H9 (cell line): ENCODE results near the gene CENPO. TPM values are rescaled to one million over a fixed set of nuclear protein-coding genes. Genes with fewer than 3 reads are reported as not detected.

Experiments used
- DNase-seq: peaks from one replicate; pipeline ENCODE4 v3.0.0-alpha.2; 2017
- H2AFZ ChIP-seq: one replicate; pipeline ENCODE4 v1.6.1; 2013; ENCODE audit warnings: mild to moderate bottlenecking, low read length, control low read depth, moderate library complexity
- H2AK5ac ChIP-seq: 2 replicates; pipeline ENCODE4 v1.6.1; 2013; ENCODE audit warnings: low read length, control low read depth, mixed read lengths; ENCODE audit not compliant: insufficient read length
- H2BK120ac ChIP-seq: one replicate; pipeline ENCODE4 v1.6.1; 2013; ENCODE audit warnings: low read depth, mild to moderate bottlenecking, low read length, control low read depth, inconsistent platforms; ENCODE audit not compliant: poor library complexity, severe bottlenecking
- H2BK12ac ChIP-seq: 2 replicates; pipeline ENCODE4 v1.6.1; 2013; ENCODE audit warnings: low read length, control low read depth, mixed read lengths, low read depth; ENCODE audit not compliant: insufficient read length
- H2BK15ac ChIP-seq: 2 replicates; pipeline ENCODE4 v1.6.1; 2013; ENCODE audit warnings: low read depth, low read length, control low read depth
- H2BK20ac ChIP-seq: one replicate; pipeline ENCODE4 v1.6.1; 2013; ENCODE audit warnings: low read depth, mild to moderate bottlenecking, low read length, control low read depth, inconsistent platforms; ENCODE audit not compliant: poor library complexity, severe bottlenecking
- H2BK5ac ChIP-seq: 2 replicates; pipeline ENCODE4 v1.6.1; 2013; ENCODE audit warnings: low read length, control low read depth, mixed read lengths; ENCODE audit not compliant: insufficient read length
- H3K14ac ChIP-seq: 2 replicates; pipeline ENCODE4 v1.6.1; 2013; ENCODE audit warnings: low read length, control low read depth; ENCODE audit not compliant: insufficient read depth
- H3K18ac ChIP-seq: 2 replicates; pipeline ENCODE4 v1.6.1; 2013; ENCODE audit warnings: low read depth, mild to moderate bottlenecking, mixed read lengths, low read length, control low read depth; ENCODE audit not compliant: insufficient read length
- H3K23ac ChIP-seq: 2 replicates; pipeline ENCODE4 v1.6.1; 2013; ENCODE audit warnings: low read length, control low read depth, mixed read lengths, low read depth; ENCODE audit not compliant: insufficient read length
- H3K23me2 ChIP-seq: 2 replicates; pipeline ENCODE4 v1.6.1; 2013; ENCODE audit warnings: low read depth, mild to moderate bottlenecking, mixed read lengths, low read length, control low read depth; ENCODE audit not compliant: insufficient read length, poor library complexity, severe bottlenecking
- H3K27ac ChIP-seq: 2 replicates; pipeline ENCODE4 v1.5.1; 2013; ENCODE audit warnings: low read length, control low read depth, mixed read lengths, low read depth; ENCODE audit not compliant: insufficient read length
- H3K27me3 ChIP-seq: 2 replicates; pipeline ENCODE4 v1.6.1; 2013; ENCODE audit warnings: low read length, control low read depth, inconsistent platforms; ENCODE audit not compliant: insufficient read depth
- H3K4ac ChIP-seq: 2 replicates; pipeline ENCODE4 v1.6.1; 2013; ENCODE audit warnings: low read depth, mild to moderate bottlenecking, control low read depth, inconsistent platforms, low read length, moderate library complexity
- H3K4me1 ChIP-seq: 2 replicates; pipeline ENCODE4 v1.6.1; 2013; ENCODE audit warnings: low read length, control low read depth, inconsistent platforms; ENCODE audit not compliant: insufficient read depth
- H3K4me2 ChIP-seq: 2 replicates; pipeline ENCODE4 v1.6.1; 2013; ENCODE audit warnings: low read length, control low read depth, mixed read lengths; ENCODE audit not compliant: insufficient read length, insufficient read depth
- H3K56ac ChIP-seq: 2 replicates; pipeline ENCODE4 v1.6.1; 2013; ENCODE audit warnings: low read depth, mild to moderate bottlenecking, mixed read lengths, low read length, control low read depth; ENCODE audit not compliant: insufficient read length
- H3K79me1 ChIP-seq: 2 replicates; pipeline ENCODE4 v1.6.1; 2013; ENCODE audit warnings: low read depth, mild to moderate bottlenecking, moderate library complexity, low read length, control low read depth, inconsistent platforms; ENCODE audit not compliant: insufficient read depth, poor library complexity, severe bottlenecking
- H3K79me2 ChIP-seq: 2 replicates; pipeline ENCODE4 v1.6.1; 2013; ENCODE audit warnings: low read length, control low read depth, inconsistent platforms; ENCODE audit not compliant: insufficient read depth
- H3K9ac ChIP-seq: 2 replicates; pipeline ENCODE4 v1.6.1; 2013; ENCODE audit warnings: low read length, control low read depth, mixed read lengths; ENCODE audit not compliant: insufficient read length; ENCODE audit errors: extremely low read depth
- H3K9me3 ChIP-seq: one replicate; pipeline ENCODE4 v1.6.1; 2013; ENCODE audit warnings: low read depth, low read length, inconsistent platforms; ENCODE audit not compliant: control insufficient read depth
- H3T11ph ChIP-seq: one replicate; pipeline ENCODE4 v1.6.1; 2013; ENCODE audit warnings: mild to moderate bottlenecking, low read length, control low read depth, inconsistent platforms
- H4K20me1 ChIP-seq: one replicate; pipeline ENCODE4 v1.6.1; 2013; ENCODE audit not compliant: control insufficient read depth, insufficient read length, insufficient read depth
- H4K5ac ChIP-seq: 2 replicates; pipeline ENCODE4 v1.6.1; 2013; ENCODE audit warnings: low read depth, mild to moderate bottlenecking, mixed read lengths, low read length, control low read depth; ENCODE audit not compliant: insufficient read length
- H4K8ac ChIP-seq: replicated peaks from 2 replicates; pipeline ENCODE4 v1.6.1; 2013; ENCODE audit warnings: low read length, control low read depth, mixed read lengths, low read depth; ENCODE audit not compliant: insufficient read length
- H4K91ac ChIP-seq: 2 replicates; pipeline ENCODE4 v1.6.1; 2013; ENCODE audit warnings: low read depth, mild to moderate bottlenecking, moderate library complexity, mixed read lengths, low read length, control low read depth; ENCODE audit not compliant: insufficient read length
- H3K27ac Mint-ChIP-seq, 3 experiments: 2 replicates in 2 of 3; 3 replicates in 1 of 3; pipeline ENCODE4 v1.8.0; 2020 to 2021; ENCODE audit warnings: mixed read lengths in 3 of 3, mild to moderate bottlenecking in 1 of 3, moderate library complexity in 1 of 3
- H3K27me3 Mint-ChIP-seq: 2 replicates; pipeline ENCODE4 v1.8.0; 2021; ENCODE audit warnings: low read depth, mild to moderate bottlenecking, moderate library complexity, mixed read lengths
- H3K36me3 Mint-ChIP-seq, 3 experiments: 2 replicates in 2 of 3; 3 replicates in 1 of 3; pipeline ENCODE4 v1.8.0; 2020 to 2021; ENCODE audit warnings: low read depth in 3 of 3, mixed read lengths in 3 of 3; ENCODE audit not compliant: insufficient read depth in 1 of 3
- H3K4me1 Mint-ChIP-seq, 2 experiments: 2 replicates each; pipeline ENCODE4 v1.8.0; 2020; ENCODE audit warnings: mixed read lengths in 2 of 2
- H3K4me3 Mint-ChIP-seq, 2 experiments: 2 replicates in 1 of 2; 3 replicates in 1 of 2; pipeline ENCODE4 v1.8.0; 2020 to 2021; ENCODE audit warnings: mild to moderate bottlenecking in 2 of 2, mixed read lengths in 2 of 2, moderate library complexity in 1 of 2
- H3K9me3 Mint-ChIP-seq, 2 experiments: 2 replicates in 1 of 2; 3 replicates in 1 of 2; pipeline ENCODE4 v1.8.0; 2020; ENCODE audit warnings: mild to moderate bottlenecking in 2 of 2, mixed read lengths in 2 of 2, moderate library complexity in 1 of 2
- CTCF ChIP-seq: fragments of 200-600 bp; sonication (generic); conservative IDR thresholded peaks from 3 replicates; pipeline ENCODE4 v1.8.0; 2021; ENCODE audit warnings: antibody characterized with exemption, mild to moderate bottlenecking
- WGBS: extraction: QIAGEN DNeasy Blood & Tissue Kit; methylation state at CpG from one replicate; pipeline ENCODE4 v1.1.7; 2013; ENCODE audit warnings: missing lambda C conversion rate, low lambda C conversion rate, mixed read lengths; ENCODE audit not compliant: insufficient read length; ENCODE audit errors: extremely low coverage; 5-methylcytosine and 5-hydroxymethylcytosine counted together
- total RNA-seq: library from RNA; stranded (reverse); gene quantifications from 2 replicates; pipeline ENCODE4 v1.2.1, GENCODE V29; 2021

CENPO gene
- total RNA-seq, 1 experiment from 2014 or later = 49.5 TPM

GRCh38 chr2:24858996-24859395 is 65.8 kb downstream of the CENPO start:
- peak overlapping the region in 1 of 3 experiments; percentile 5; a peak in 1 of 7 replicates for H3K27ac Mint-ChIP-seq
- H2BK12ac ChIP-seq = no peak overlapping the region
- peak overlapping the region; percentile 61 for H3K18ac ChIP-seq
- H3T11ph ChIP-seq = no peak overlapping the region
- H3K27me3 Mint-ChIP-seq = no peaks in the 10 kb centered on the region
- no peak overlapping the region for H2BK20ac ChIP-seq
- no peak overlapping the region for H3K9ac ChIP-seq
- no peak overlapping the region for H2AFZ ChIP-seq
- no peak overlapping the region for H2BK15ac ChIP-seq
- H2BK120ac ChIP-seq = no peak overlapping the region
- H3K4me2 ChIP-seq = no peak overlapping the region
- no peak overlapping the region for H4K91ac ChIP-seq
- H3K4ac ChIP-seq = no peak overlapping the region
- H2BK5ac ChIP-seq = no peak overlapping the region
- H3K23ac ChIP-seq = no peak overlapping the region
- H3K27me3 ChIP-seq = no peaks in the 10 kb centered on the region
- H3K4me3 Mint-ChIP-seq = no peak overlapping the region
- H3K23me2 ChIP-seq = no peaks in the 10 kb centered on the region
- peaks cover 0 to 8% (median 5%) of the 10 kb centered on the region in 3 experiments; a peak in 2 of 7 replicates for H3K36me3 Mint-ChIP-seq
- WGBS = no CpG with 5 or more reads among the region's 13 CpGs
- no peaks in the 10 kb centered on the region for H3K79me2 ChIP-seq
- no peak overlapping the region for H3K27ac ChIP-seq
- no peak overlapping the region for H2AK5ac ChIP-seq
- no peak overlapping the region for H3K56ac ChIP-seq
- no peaks in the 10 kb centered on the region for H4K20me1 ChIP-seq
- no peak overlapping the region for H4K8ac ChIP-seq
- no peaks in the 10 kb centered on the region for H3K79me1 ChIP-seq
- no peak overlapping the region for H4K5ac ChIP-seq
- H3K4me1 Mint-ChIP-seq = no peaks in the 10 kb centered on the region
- no peaks in the 10 kb centered on the region for H3K4me1 ChIP-seq
- H3K9me3 Mint-ChIP-seq = no peaks in the 10 kb centered on the region
- no peaks in the 10 kb centered on the region for H3K9me3 ChIP-seq
- DNase-seq = no peak
- H3K14ac ChIP-seq = peak overlapping the region; percentile 45; the same call in 1 of the 2 replicates
- TF ChIP-seq CTCF = no peak
